H9 (cell line): ENCODE measurements around the gene RIBC1. TPM values are rescaled to one million over a fixed set of nuclear protein-coding genes. Genes with fewer than 3 reads are reported as not detected.

Experiments used
- DNase-seq: peaks from one replicate; pipeline ENCODE4 v3.0.0-alpha.2; 2017
- H2AFZ ChIP-seq: one replicate; pipeline ENCODE4 v1.6.1; 2013; ENCODE audit warnings: mild to moderate bottlenecking, low read length, control low read depth, moderate library complexity
- H2AK5ac ChIP-seq: 2 replicates; pipeline ENCODE4 v1.6.1; 2013; ENCODE audit warnings: low read length, control low read depth, mixed read lengths; ENCODE audit not compliant: insufficient read length
- H2BK120ac ChIP-seq: one replicate; pipeline ENCODE4 v1.6.1; 2013; ENCODE audit warnings: low read depth, mild to moderate bottlenecking, low read length, control low read depth, inconsistent platforms; ENCODE audit not compliant: poor library complexity, severe bottlenecking
- H2BK12ac ChIP-seq: 2 replicates; pipeline ENCODE4 v1.6.1; 2013; ENCODE audit warnings: low read length, control low read depth, mixed read lengths, low read depth; ENCODE audit not compliant: insufficient read length
- H2BK15ac ChIP-seq: 2 replicates; pipeline ENCODE4 v1.6.1; 2013; ENCODE audit warnings: low read depth, low read length, control low read depth
- H2BK20ac ChIP-seq: one replicate; pipeline ENCODE4 v1.6.1; 2013; ENCODE audit warnings: low read depth, mild to moderate bottlenecking, low read length, control low read depth, inconsistent platforms; ENCODE audit not compliant: poor library complexity, severe bottlenecking
- H2BK5ac ChIP-seq: 2 replicates; pipeline ENCODE4 v1.6.1; 2013; ENCODE audit warnings: low read length, control low read depth, mixed read lengths; ENCODE audit not compliant: insufficient read length
- H3K14ac ChIP-seq: 2 replicates; pipeline ENCODE4 v1.6.1; 2013; ENCODE audit warnings: low read length, control low read depth; ENCODE audit not compliant: insufficient read depth
- H3K18ac ChIP-seq: 2 replicates; pipeline ENCODE4 v1.6.1; 2013; ENCODE audit warnings: low read depth, mild to moderate bottlenecking, mixed read lengths, low read length, control low read depth; ENCODE audit not compliant: insufficient read length
- H3K23ac ChIP-seq: 2 replicates; pipeline ENCODE4 v1.6.1; 2013; ENCODE audit warnings: low read length, control low read depth, mixed read lengths, low read depth; ENCODE audit not compliant: insufficient read length
- H3K23me2 ChIP-seq: 2 replicates; pipeline ENCODE4 v1.6.1; 2013; ENCODE audit warnings: low read depth, mild to moderate bottlenecking, mixed read lengths, low read length, control low read depth; ENCODE audit not compliant: insufficient read length, poor library complexity, severe bottlenecking
- H3K27ac ChIP-seq: 2 replicates; pipeline ENCODE4 v1.5.1; 2013; ENCODE audit warnings: low read length, control low read depth, mixed read lengths, low read depth; ENCODE audit not compliant: insufficient read length
- H3K27me3 ChIP-seq: 2 replicates; pipeline ENCODE4 v1.6.1; 2013; ENCODE audit warnings: low read length, control low read depth, inconsistent platforms; ENCODE audit not compliant: insufficient read depth
- H3K4ac ChIP-seq: 2 replicates; pipeline ENCODE4 v1.6.1; 2013; ENCODE audit warnings: low read depth, mild to moderate bottlenecking, control low read depth, inconsistent platforms, low read length, moderate library complexity
- H3K4me1 ChIP-seq: 2 replicates; pipeline ENCODE4 v1.6.1; 2013; ENCODE audit warnings: low read length, control low read depth, inconsistent platforms; ENCODE audit not compliant: insufficient read depth
- H3K4me2 ChIP-seq: 2 replicates; pipeline ENCODE4 v1.6.1; 2013; ENCODE audit warnings: low read length, control low read depth, mixed read lengths; ENCODE audit not compliant: insufficient read length, insufficient read depth
- H3K56ac ChIP-seq: 2 replicates; pipeline ENCODE4 v1.6.1; 2013; ENCODE audit warnings: low read depth, mild to moderate bottlenecking, mixed read lengths, low read length, control low read depth; ENCODE audit not compliant: insufficient read length
- H3K79me1 ChIP-seq: 2 replicates; pipeline ENCODE4 v1.6.1; 2013; ENCODE audit warnings: low read depth, mild to moderate bottlenecking, moderate library complexity, low read length, control low read depth, inconsistent platforms; ENCODE audit not compliant: insufficient read depth, poor library complexity, severe bottlenecking
- H3K79me2 ChIP-seq: 2 replicates; pipeline ENCODE4 v1.6.1; 2013; ENCODE audit warnings: low read length, control low read depth, inconsistent platforms; ENCODE audit not compliant: insufficient read depth
- H3K9ac ChIP-seq: 2 replicates; pipeline ENCODE4 v1.6.1; 2013; ENCODE audit warnings: low read length, control low read depth, mixed read lengths; ENCODE audit not compliant: insufficient read length; ENCODE audit errors: extremely low read depth
- H3K9me3 ChIP-seq: one replicate; pipeline ENCODE4 v1.6.1; 2013; ENCODE audit warnings: low read depth, low read length, inconsistent platforms; ENCODE audit not compliant: control insufficient read depth
- H3T11ph ChIP-seq: one replicate; pipeline ENCODE4 v1.6.1; 2013; ENCODE audit warnings: mild to moderate bottlenecking, low read length, control low read depth, inconsistent platforms
- H4K20me1 ChIP-seq: one replicate; pipeline ENCODE4 v1.6.1; 2013; ENCODE audit not compliant: control insufficient read depth, insufficient read length, insufficient read depth
- H4K5ac ChIP-seq: 2 replicates; pipeline ENCODE4 v1.6.1; 2013; ENCODE audit warnings: low read depth, mild to moderate bottlenecking, mixed read lengths, low read length, control low read depth; ENCODE audit not compliant: insufficient read length
- H4K8ac ChIP-seq: replicated peaks from 2 replicates; pipeline ENCODE4 v1.6.1; 2013; ENCODE audit warnings: low read length, control low read depth, mixed read lengths, low read depth; ENCODE audit not compliant: insufficient read length
- H4K91ac ChIP-seq: 2 replicates; pipeline ENCODE4 v1.6.1; 2013; ENCODE audit warnings: low read depth, mild to moderate bottlenecking, moderate library complexity, mixed read lengths, low read length, control low read depth; ENCODE audit not compliant: insufficient read length
- H3K27ac Mint-ChIP-seq, 3 experiments: 2 replicates in 2 of 3; 3 replicates in 1 of 3; pipeline ENCODE4 v1.8.0; 2020 to 2021; ENCODE audit warnings: mixed read lengths in 3 of 3, mild to moderate bottlenecking in 1 of 3, moderate library complexity in 1 of 3
- H3K27me3 Mint-ChIP-seq: 2 replicates; pipeline ENCODE4 v1.8.0; 2021; ENCODE audit warnings: low read depth, mild to moderate bottlenecking, moderate library complexity, mixed read lengths
- H3K36me3 Mint-ChIP-seq, 3 experiments: 2 replicates in 2 of 3; 3 replicates in 1 of 3; pipeline ENCODE4 v1.8.0; 2020 to 2021; ENCODE audit warnings: low read depth in 3 of 3, mixed read lengths in 3 of 3; ENCODE audit not compliant: insufficient read depth in 1 of 3
- H3K4me1 Mint-ChIP-seq, 2 experiments: 2 replicates each; pipeline ENCODE4 v1.8.0; 2020; ENCODE audit warnings: mixed read lengths in 2 of 2
- H3K4me3 Mint-ChIP-seq, 2 experiments: 2 replicates in 1 of 2; 3 replicates in 1 of 2; pipeline ENCODE4 v1.8.0; 2020 to 2021; ENCODE audit warnings: mild to moderate bottlenecking in 2 of 2, mixed read lengths in 2 of 2, moderate library complexity in 1 of 2
- H3K9me3 Mint-ChIP-seq, 2 experiments: 2 replicates in 1 of 2; 3 replicates in 1 of 2; pipeline ENCODE4 v1.8.0; 2020; ENCODE audit warnings: mild to moderate bottlenecking in 2 of 2, mixed read lengths in 2 of 2, moderate library complexity in 1 of 2
- WGBS: extraction: QIAGEN DNeasy Blood & Tissue Kit; methylation state at CpG from one replicate; pipeline ENCODE4 v1.1.7; 2013; ENCODE audit warnings: missing lambda C conversion rate, low lambda C conversion rate, mixed read lengths; ENCODE audit not compliant: insufficient read length; ENCODE audit errors: extremely low coverage; 5-methylcytosine and 5-hydroxymethylcytosine counted together
- total RNA-seq: library from RNA; stranded (reverse); gene quantifications from 2 replicates; pipeline ENCODE4 v1.2.1, GENCODE V29; 2021
- TF ChIP-seq, protein P1 (sequence below): fragments of 200-600 bp; sonication (generic); conservative IDR thresholded peaks from 3 replicates; pipeline ENCODE4 v1.8.0; 2021; ENCODE audit warnings: antibody characterized with exemption, mild to moderate bottlenecking

RIBC1 gene
- total RNA-seq, 1 experiment from 2014 or later = 1.2 TPM

DNA sequence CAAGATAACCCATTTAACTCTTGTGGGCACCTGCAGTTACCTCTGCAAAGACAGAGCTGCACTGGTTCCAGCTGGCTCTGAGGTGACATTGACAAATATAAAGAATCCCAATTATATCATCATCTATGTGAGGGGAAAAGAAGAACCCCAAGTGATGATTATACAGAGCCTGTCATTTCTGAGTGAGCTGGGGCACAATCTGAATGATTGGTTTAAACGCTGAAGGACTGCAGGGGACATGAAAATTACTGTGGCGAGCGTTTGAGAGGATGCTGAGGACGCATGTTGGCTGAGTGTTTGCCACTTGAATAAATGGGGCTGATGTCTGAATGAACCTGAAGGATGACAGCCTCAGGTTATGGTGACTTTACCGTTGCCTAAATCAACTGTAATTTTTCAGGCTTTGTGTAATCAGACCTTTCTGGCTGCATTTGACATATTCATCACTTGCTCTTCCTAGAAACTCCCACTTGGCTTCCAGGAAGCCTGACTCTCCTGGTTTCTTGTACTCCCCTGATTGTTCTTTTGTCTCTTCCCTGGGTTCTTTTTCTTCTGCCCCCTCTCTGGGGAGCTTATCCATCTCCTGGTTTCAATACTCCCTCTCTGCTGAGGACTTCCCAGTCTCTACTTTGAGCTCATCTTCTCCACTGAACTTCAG is 15.6 kb downstream of the RIBC1 start:
- H3K4me1 Mint-ChIP-seq = peaks cover 3 to 10% of the 10 kb centered on the region in 2 experiments; a peak in 3 of 4 replicates
- no CpG with 5 or more reads among the region's 5 CpGs for WGBS
- H3K9me3 Mint-ChIP-seq = peaks cover 67 to 78% of the 10 kb centered on the region in 2 experiments

More for the DNA sequence above, 15.6 kb downstream of the RIBC1 start:
- Histone ChIP-seq H3T11ph (no peak overlapping the region), H3K23me2 (peaks cover 10% of the 10 kb centered on the region), H3K14ac (no peak overlapping the region), H3K56ac (no peak overlapping the region), H2BK5ac (no peak overlapping the region), H3K4ac (no peak overlapping the region), H3K9me3 (peaks cover 31% of the 10 kb centered on the region), H3K9ac (no peak overlapping the region), H2AFZ (no peak overlapping the region), H4K8ac (no peak overlapping the region), H3K4me1 (no peaks in the 10 kb centered on the region), H4K5ac (no peak overlapping the region), H3K27ac (no peak overlapping the region), H2BK20ac (no peak overlapping the region), H4K20me1 (no peaks in the 10 kb centered on the region), H3K4me2 (no peak overlapping the region), H2AK5ac (no peak overlapping the region), H3K79me1 (no peaks in the 10 kb centered on the region), H2BK12ac (no peak overlapping the region), H3K79me2 (no peaks in the 10 kb centered on the region; the same call in 1 of the 2 replicates), H2BK15ac (no peak overlapping the region), H2BK120ac (no peak overlapping the region), H4K91ac (no peak overlapping the region), H3K18ac (no peak overlapping the region), H3K23ac (no peak overlapping the region), H3K27me3 (no peaks in the 10 kb centered on the region)
- no peak for DNase-seq
- Mint-ChIP-seq H3K36me3 (peaks cover 0 to 4% (median 0%) of the 10 kb centered on the region in 3 experiments; a peak in 2 of 7 replicates), H3K27me3 (peaks cover 14% of the 10 kb centered on the region), H3K27ac (no peak overlapping the region), H3K4me3 (no peak overlapping the region)
- TF ChIP-seq, protein P1, sequence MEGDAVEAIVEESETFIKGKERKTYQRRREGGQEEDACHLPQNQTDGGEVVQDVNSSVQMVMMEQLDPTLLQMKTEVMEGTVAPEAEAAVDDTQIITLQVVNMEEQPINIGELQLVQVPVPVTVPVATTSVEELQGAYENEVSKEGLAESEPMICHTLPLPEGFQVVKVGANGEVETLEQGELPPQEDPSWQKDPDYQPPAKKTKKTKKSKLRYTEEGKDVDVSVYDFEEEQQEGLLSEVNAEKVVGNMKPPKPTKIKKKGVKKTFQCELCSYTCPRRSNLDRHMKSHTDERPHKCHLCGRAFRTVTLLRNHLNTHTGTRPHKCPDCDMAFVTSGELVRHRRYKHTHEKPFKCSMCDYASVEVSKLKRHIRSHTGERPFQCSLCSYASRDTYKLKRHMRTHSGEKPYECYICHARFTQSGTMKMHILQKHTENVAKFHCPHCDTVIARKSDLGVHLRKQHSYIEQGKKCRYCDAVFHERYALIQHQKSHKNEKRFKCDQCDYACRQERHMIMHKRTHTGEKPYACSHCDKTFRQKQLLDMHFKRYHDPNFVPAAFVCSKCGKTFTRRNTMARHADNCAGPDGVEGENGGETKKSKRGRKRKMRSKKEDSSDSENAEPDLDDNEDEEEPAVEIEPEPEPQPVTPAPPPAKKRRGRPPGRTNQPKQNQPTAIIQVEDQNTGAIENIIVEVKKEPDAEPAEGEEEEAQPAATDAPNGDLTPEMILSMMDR = no peak
